HEK293T (cell line): ENCODE data around the gene TBCE.

Experiments used
- FOXA1 ChIP-seq: fragments of 450-650 bp; IDR thresholded peaks from 2 replicates; pipeline ENCODE4 v1.6.1; 2016; ENCODE audit warnings: mild to moderate bottlenecking
- L3MBTL2 ChIP-seq: fragments of 450-650 bp; conservative IDR thresholded peaks from 2 replicates; pipeline ENCODE4 v1.6.1; 2016; ENCODE audit warnings: mild to moderate bottlenecking
- NFRKB ChIP-seq: fragments of 450-650 bp; IDR thresholded peaks from 2 replicates; pipeline ENCODE4 v1.6.1; 2016; ENCODE audit warnings: mild to moderate bottlenecking, moderate library complexity
- PKNOX1 ChIP-seq: fragments of 450-650 bp; IDR thresholded peaks from 2 replicates; pipeline ENCODE4 v1.6.1; 2016

GRCh38 chr1:235416662-235417049, 49.4 kb downstream of the TBCE start:
- TF ChIP-seq FOXA1 (no peak), L3MBTL2 (no peak), PKNOX1 (no peak), NFRKB (no peak)
